NCI-H1930 (cell line): ENCODE results near the gene AKAP8.
"Not testable (repeated sequence)": the region's sequence is repeated elsewhere in the genome, so short reads cannot be mapped to it uniquely, and the experiment has no call there.

Source experiments
- DNase-seq, 2 experiments: peaks; one replicate each; lab custom pipeline; 2025; lab: John Stamatoyannopoulos, UW

AKAP8 gene

DNA sequence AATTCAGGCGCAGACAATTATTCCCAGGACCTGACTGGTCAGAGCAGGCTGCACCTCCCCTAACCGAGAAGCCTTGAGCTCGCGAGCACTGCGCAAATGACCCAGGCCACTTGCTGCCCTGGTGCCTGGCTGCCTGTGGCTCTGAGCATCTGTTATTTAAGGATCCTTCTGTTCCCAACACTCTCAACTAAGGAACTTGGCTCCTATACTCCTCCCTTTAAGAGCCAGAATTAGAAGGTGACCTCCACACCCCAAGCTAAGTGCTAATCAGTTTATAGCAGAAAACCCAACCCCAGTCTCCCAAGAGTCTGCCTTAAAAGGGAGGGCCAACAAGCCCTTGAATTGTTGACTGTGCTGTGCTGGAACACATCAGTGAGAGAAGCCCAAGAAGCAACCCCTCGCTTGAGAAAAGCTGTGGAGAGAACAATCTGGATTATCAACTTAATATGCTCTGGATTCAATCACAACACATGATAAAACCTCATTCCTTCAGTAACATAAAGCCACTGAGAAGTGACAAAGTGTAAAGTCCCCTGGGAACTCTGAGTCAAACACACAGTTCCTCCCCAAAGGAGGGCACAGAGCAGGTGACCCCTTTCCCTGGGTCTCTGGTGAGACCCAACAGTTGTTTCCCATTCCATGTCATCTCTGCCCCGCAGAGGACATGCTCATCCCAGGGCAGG, 24.7 kb upstream of the AKAP8 start:
- DNase-seq, result no peak

DNA sequence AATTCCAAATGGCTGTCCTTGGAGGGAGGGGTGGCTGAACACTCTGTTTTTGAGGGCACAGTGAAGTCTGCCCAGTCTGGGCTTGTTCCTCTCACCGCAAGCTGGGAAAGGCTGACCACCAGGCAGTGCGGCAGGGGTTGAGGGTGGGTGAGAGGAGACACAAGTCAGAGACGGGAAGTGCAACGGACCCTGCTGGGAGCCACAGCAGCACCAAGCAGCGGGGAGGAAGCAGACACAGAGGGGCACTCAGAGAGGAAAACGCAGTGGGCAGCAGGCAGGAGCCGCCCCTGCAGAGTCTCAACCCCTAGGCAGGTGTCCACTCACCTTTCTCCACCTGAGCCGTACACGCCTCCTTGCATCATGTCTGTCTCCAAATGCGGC, 23.6 kb upstream of the AKAP8 start:
- DNase-seq, result no peak

- DNase-seq, result no peak
Observed at GRCh38 chr19:15402411-15403150, 23.0 kb upstream of the AKAP8 start.

DNA sequence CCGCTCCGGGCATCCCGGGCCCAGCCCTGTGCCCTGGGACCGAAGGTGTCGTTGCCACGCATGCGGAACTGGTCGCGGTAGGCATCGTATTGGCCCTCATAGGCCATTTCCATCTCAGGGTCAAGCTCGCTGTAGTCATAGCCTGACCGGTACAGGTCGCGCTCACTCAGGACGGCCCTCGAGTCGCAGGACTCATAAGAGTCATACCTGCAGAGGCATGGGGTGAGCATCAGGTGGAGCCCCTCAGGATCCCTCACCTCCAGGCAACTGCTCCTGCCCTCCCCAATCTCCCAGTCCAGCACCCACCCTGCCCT, 21.8 kb upstream of the AKAP8 start:
- DNase-seq, result no peak

GRCh38 chr19:15400521-15401396, 21.2 kb upstream of the AKAP8 start:
- no peak for DNase-seq

- no peak for DNase-seq
Observed at GRCh38 chr19:15399635-15400034, 20.0 kb upstream of the AKAP8 start.

- DNase-seq, result no peak
Observed at GRCh38 chr19:15399234-15399515, 19.6 kb upstream of the AKAP8 start.

DNA sequence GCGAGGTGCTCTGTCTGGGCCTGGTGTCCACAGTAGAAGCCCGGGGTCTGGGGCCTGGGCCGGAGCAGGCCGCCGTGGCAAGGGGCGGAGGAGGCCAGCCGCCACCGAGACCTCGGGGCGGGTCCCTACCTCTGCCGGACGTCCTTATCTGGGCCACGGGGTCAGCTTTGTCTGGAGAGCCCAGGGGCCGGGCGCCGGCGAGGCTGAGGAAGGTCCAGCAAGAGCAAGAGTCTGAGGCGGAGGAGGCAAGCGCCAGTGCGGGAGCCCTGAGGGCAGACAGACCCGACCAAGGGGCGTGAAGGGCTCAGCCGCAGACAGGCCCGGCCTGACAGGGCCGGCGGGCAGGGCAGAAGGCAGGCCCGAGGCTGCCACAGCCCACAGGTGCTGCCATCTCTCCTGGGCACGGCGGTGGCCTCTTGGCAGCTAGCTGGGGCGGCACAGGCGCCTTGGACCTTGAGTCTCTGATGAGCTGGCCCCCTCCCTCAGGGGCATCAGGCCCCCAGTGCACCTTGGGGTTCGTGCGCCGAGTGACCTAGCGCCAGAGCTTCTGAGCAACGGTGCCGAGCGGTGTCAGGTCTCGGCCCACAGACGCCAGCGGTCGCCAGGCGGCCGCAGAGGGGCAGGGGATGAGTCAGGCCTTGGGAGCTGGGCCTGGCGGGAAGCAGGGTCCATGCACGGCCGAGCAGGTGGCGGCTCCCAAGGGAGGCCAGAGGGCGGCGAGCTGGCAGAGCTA, 19.1 kb upstream of the AKAP8 start:
- no peak for DNase-seq

DNA sequence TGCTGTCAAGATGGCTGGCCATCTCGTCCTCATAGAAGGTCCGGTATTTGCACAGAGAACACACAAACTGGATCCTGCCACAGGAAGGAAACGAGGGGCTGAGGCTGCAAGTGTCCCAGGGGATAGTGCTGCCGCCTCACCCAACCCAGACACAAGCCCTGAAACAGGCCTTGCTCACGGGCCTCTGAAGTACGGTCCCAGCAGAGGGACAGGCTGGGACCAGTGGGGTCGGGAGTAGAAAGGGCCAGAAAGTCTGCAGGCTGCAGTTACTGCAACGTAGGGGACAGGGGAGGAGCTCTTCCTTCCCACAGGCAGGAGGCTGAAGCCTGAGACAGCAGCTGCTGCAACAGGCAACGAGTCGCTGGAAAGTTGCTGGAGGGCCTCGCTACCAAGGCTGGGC, 18.2 kb upstream of the AKAP8 start:
- no peak for DNase-seq

DNA sequence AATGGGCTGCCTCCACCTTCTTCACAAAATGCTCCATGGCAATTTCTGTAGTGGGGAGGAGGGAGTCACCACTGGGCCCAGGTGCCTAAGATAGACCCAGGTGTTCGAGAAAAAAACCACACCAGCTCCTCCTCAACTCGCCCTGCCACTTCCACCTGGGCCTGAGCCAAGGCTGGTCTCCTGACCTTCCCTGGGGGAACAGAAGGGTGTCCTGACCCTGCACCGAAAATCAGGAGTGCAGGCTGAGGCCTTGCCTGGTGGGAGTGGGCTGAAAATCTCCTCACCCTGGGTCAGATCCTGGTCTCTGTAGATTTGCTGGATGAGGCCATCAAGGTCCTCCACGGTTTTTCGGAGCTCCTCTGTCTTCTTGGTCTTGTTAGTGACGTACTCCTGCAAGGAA, 17.6 kb upstream of the AKAP8 start:
- no peak for DNase-seq

GRCh38 chr19:15396436-15396835, 16.8 kb upstream of the AKAP8 start:
- DNase-seq, result no peak

DNA sequence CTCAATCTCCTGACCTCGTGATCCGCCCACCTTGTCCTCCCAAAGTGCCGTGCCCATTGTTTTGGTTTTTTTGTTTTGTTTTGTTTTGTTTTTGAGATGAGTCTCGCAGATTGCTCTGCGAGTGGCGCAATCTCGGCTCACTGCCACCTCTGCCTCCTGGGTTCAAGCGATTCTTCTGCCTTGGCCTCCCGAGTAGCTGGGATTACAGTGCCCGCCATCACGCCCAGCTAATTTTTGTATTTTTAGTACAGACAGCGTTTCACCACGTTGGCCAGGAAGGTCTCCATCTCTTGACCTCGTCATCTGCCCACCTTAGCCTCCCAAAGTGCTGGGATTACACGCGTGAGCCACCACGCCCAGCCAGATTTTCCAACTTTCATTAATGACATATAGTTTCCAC, 15.7 kb upstream of the AKAP8 start:
- DNase-seq, result not testable (repeated sequence)

GRCh38 chr19:15394426-15394825, 14.8 kb upstream of the AKAP8 start:
- DNase-seq, result no peak

DNA sequence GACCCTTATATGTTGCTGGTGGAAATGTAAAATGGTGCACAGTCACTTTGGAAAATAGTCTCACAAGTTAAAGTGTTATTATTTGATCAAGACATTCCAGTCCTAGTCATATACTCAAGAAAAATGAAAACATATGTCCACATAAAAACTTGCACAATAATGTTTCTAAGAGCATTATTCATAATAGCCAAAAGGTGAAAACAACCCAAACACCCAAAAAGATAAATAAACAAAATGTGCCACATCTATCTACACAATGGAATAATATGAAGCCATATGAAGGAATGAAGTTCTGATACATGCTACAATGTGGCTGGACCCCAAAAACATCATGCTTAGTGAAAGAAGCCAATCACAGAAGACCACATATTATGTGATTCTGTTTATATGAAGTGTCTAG, 14.4 kb upstream of the AKAP8 start:
- no peak for DNase-seq

DNA sequence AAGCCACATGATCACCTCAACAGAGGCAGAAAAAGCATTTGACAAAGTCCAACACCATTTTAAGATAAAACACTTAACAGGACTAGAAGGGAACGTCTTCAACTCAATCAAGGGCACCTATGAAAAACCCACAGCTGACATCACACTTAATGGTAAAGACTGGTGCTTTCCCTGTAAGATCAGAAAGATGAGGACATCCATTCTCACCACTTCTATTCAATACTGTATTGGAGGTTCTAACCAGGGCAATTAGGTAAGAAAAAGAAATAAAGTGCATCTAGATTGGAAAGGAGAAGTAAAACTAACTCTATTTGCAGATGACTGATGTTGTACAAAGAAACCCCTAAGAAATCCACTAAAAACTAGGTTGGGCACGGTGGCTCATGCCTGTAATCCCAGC, 11.2 kb upstream of the AKAP8 start:
- DNase-seq, result no peak

DNA sequence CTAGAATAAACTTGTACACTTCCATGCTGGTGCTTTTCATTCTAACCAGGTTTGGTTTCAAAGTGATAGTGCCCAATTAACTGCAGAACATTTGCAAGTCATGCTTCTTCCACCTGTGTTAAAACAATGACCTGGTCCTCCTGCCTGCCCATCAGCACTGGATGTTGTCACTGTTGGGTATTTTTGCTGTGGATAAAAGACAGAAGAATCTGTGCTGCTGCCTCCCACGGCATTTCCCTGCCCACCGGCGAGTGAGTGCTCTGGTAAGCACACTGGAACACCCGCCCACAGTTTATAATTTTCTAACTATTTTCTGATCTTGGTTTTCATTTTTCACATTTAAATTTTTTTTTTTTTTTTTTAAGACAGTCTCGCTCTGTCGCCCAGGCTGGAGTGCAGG, 2.3 kb upstream of the AKAP8 start:
- no peak for DNase-seq

DNA sequence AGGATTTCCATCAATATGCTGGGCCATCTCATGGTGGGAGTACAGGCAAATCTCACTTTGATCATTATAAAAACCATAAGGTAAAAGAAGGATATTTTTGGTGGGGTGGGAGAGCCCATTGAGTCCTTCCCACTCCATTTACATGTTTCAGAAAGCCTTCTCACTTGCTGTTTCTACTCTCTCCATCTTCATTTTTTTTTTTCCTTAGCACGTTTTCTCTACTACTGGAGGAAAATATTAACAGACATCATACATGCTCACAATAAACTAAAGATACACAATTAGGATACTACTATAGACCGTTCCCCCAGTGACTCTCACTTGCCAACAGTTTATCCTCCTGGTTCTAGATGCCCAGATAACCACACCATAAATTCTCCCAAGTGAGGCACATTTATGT, 1.8 kb upstream of the AKAP8 start:
- no peak for DNase-seq

- DNase-seq, result peak; percentile 42 to 70
Observed at GRCh38 chr19:15379999-15380647, 536 bp upstream of the AKAP8 start.

DNA sequence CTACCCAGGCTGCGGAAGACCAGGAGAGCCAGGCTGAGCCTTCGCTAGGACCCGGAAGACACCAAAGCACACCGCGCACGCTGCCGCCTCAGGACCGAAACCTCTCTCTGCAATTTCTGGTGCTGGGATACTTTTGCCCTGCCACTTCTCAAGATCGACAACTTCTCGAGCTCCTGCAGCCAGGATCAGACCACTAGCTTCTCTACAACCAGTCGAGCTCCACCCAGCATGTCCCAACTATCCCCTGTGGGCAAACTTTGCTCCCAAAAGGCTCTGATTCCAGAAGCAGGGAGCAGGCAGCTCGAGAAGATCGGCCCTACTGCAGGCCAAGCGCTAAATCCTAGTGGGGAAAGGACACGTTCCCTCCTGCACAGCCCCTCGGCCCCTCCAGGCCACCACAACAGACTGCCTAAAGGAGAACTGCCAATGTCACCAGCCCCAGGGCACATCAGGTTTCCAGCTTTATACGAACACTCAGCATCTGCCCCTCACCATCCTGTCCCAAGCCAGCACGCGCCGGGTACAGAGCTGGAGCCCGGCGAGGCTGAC, 979 bp downstream of the AKAP8 start:
- no peak for DNase-seq

- DNase-seq, result no peak
Observed at GRCh38 chr19:15374796-15375440, 4.7 kb downstream of the AKAP8 start.

- DNase-seq, result no peak
Observed at GRCh38 chr19:15374105-15374651, 5.4 kb downstream of the AKAP8 start.
